ENCODE data around the gene GCSH. TPM values are rescaled to one million over a fixed set of nuclear protein-coding genes. Genes with fewer than 3 reads are reported as not detected.
A peak's percentile ranks its signal among the peaks of the same experiment; 100 is the strongest.
"Not testable (repeated sequence)": the region's sequence is repeated elsewhere in the genome, so short reads cannot be mapped to it uniquely, and the experiment has no call there.

The GCSH gene
- total RNA-seq = 43.5 and 48.6 TPM in 2 replicates
- polyA plus RNA-seq (2012) = 27.6 TPM

- DNase-seq (ENCODE audit: low read depth) = peak; percentile 99
Observed at GRCh38 chr16:81095953-81096714, at the start of gene GCSH. GCSH (minus strand) TSS chr16:81096395; CDS start chr16:81096278, 117 bp downstream.

GRCh38 chr16:81143921-81144471 is 47.8 kb upstream of the GCSH start:
- no peak for DNase-seq (ENCODE audit: low read depth)

- no peak for DNase-seq (ENCODE audit: low read depth)
Observed at GRCh38 chr16:81142864-81143263, 46.7 kb upstream of the GCSH start.

- DNase-seq (ENCODE audit: low read depth) = no peak
Observed at GRCh38 chr16:81140930-81141780, 45.0 kb upstream of the GCSH start.

GRCh38 chr16:81138831-81139557 is 42.8 kb upstream of the GCSH start:
- no peak for DNase-seq (ENCODE audit: low read depth)

- no peak for DNase-seq (ENCODE audit: low read depth)
Observed at GRCh38 chr16:81137754-81138153, 41.6 kb upstream of the GCSH start.

GRCh38 chr16:81136390-81137335 is 40.5 kb upstream of the GCSH start:
- peak; percentile 9 for DNase-seq (ENCODE audit: low read depth)

GRCh38 chr16:81130126-81130525 is 33.9 kb upstream of the GCSH start:
- no peak for DNase-seq (ENCODE audit: low read depth)

GRCh38 chr16:81128726-81129524 is 32.7 kb upstream of the GCSH start:
- no peak for DNase-seq (ENCODE audit: low read depth)

GRCh38 chr16:81127051-81127450 is 30.9 kb upstream of the GCSH start:
- no peak for DNase-seq (ENCODE audit: low read depth)

- DNase-seq (ENCODE audit: low read depth) = no peak
Observed at GRCh38 chr16:81123092-81123852, 27.1 kb upstream of the GCSH start.

GRCh38 chr16:81121474-81121990 is 25.3 kb upstream of the GCSH start:
- DNase-seq (ENCODE audit: low read depth) = no peak

- no peak for DNase-seq (ENCODE audit: low read depth)
Observed at GRCh38 chr16:81117436-81117835, 21.2 kb upstream of the GCSH start.

GRCh38 chr16:81116285-81116684 is 20.1 kb upstream of the GCSH start:
- no peak for DNase-seq (ENCODE audit: low read depth)

GRCh38 chr16:81112453-81112852 is 16.3 kb upstream of the GCSH start:
- DNase-seq (ENCODE audit: low read depth) = no peak

GRCh38 chr16:81109274-81109673 is 13.1 kb upstream of the GCSH start:
- DNase-seq (ENCODE audit: low read depth) = not testable (repeated sequence)

- DNase-seq (ENCODE audit: low read depth) = no peak
Observed at GRCh38 chr16:81107511-81107910, 11.3 kb upstream of the GCSH start.

- DNase-seq (ENCODE audit: low read depth) = no peak
Observed at GRCh38 chr16:81106826-81107503, 10.8 kb upstream of the GCSH start.
